EH (cell line): ENCODE results near the gene HFM1.
"Not testable (repeated sequence)": the region's sequence is repeated elsewhere in the genome, so short reads cannot be mapped to it uniquely, and the experiment has no call there.

Experiments used
- DNase-seq: peaks from one replicate; pipeline ENCODE4 v3.0.0-alpha.2; 2015; ENCODE audit warnings: low read depth

Gene HFM1, protein sequence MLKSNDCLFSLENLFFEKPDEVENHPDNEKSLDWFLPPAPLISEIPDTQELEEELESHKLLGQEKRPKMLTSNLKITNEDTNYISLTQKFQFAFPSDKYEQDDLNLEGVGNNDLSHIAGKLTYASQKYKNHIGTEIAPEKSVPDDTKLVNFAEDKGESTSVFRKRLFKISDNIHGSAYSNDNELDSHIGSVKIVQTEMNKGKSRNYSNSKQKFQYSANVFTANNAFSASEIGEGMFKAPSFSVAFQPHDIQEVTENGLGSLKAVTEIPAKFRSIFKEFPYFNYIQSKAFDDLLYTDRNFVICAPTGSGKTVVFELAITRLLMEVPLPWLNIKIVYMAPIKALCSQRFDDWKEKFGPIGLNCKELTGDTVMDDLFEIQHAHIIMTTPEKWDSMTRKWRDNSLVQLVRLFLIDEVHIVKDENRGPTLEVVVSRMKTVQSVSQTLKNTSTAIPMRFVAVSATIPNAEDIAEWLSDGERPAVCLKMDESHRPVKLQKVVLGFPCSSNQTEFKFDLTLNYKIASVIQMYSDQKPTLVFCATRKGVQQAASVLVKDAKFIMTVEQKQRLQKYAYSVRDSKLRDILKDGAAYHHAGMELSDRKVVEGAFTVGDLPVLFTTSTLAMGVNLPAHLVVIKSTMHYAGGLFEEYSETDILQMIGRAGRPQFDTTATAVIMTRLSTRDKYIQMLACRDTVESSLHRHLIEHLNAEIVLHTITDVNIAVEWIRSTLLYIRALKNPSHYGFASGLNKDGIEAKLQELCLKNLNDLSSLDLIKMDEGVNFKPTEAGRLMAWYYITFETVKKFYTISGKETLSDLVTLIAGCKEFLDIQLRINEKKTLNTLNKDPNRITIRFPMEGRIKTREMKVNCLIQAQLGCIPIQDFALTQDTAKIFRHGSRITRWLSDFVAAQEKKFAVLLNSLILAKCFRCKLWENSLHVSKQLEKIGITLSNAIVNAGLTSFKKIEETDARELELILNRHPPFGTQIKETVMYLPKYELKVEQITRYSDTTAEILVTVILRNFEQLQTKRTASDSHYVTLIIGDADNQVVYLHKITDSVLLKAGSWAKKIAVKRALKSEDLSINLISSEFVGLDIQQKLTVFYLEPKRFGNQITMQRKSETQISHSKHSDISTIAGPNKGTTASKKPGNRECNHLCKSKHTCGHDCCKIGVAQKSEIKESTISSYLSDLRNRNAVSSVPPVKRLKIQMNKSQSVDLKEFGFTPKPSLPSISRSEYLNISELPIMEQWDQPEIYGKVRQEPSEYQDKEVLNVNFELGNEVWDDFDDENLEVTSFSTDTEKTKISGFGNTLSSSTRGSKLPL (N-terminal part only)

DNA sequence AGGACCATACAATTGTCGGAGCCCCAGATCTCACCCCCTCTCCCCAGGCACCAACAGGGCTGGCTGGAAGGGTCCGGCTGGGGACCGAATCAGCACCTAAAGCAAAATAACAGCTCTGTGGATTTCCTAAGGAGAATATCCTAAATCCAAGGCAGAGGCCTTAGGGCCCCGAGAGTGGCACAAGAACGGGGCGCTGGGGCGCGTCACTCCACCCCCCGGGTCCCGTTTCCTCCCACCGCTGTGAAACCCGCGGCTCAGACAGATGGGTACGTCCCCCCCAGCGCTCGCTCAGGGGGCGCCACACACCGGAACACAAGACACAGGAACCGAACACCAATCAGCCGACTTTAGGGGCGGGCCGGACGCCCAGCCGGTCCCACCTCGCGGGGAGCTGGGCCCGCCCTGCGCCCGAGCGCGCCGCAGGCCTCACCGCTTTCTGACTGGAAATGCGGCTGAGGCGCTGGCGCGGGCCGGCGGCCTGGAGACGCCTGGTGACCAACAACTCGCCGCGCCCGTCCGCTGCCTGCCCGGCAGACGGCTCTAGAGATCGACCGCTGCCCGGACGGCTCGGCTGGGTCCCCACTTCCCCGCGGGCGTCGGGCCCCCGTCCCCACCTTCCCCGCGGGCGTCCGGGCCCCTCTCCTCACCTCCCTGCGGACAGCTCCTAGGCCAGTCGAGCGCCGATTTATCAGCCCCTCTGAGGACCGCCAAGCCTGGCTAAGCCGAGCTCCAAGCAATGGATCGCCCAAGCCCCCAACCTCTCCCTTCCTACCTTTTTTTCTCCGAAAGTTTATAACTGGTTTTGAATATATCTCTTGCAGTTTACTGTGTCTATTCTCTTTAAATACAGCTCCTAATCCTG is at the start of gene HFM1:
Gene HFM1 (minus strand): TSS at position 687 of the 862 bp plus-strand sequence. CDS start 3,755 bp downstream, outside the sequence.
- peak; percentile 67 for DNase-seq

DNA sequence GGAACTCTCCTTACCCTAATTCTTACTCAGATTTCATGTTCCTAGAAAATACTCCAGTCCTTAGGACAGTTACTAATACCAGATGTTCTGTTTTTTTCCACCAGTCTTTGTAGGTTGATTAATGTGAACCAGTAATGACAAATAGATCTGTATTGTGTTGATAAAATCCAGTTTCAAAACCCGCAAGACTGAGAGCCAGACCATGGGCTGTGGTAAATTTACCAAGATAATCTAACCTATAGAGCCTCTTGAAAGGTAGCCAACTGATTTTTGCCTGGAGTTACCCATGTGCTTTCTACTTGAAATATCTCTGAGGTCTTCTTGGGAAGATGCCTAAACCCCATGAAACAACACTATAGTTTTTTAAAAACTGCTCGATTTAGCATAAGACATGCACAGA is 49.5 kb upstream of the HFM1 start:
- no peak for DNase-seq

DNA sequence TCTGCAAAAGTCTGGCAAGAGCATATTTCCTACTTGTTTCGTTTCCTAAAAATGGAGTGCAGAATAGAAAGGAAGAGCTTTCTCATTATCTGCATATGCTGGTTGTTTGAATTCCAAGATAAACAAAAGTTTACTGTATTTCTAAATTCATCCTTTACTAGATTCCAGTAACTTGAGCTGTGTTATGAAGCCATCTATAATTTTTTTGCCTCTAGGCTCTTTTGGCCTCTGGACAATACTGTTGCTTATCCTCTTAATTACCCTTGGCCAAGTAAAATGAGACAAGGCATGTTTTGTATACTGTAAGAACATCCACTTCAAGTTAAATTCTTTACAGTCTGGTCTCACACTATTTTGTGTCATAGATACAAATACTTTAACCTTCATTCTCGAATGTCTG is 45.6 kb upstream of the HFM1 start:
- peak; percentile 71 for DNase-seq

- DNase-seq: not testable (repeated sequence)
Measured at GRCh38 chr1:91447782-91448181, 43.1 kb upstream of the HFM1 start.

GRCh38 chr1:91441980-91442379 is 37.3 kb upstream of the HFM1 start:
- DNase-seq: not testable (repeated sequence)

GRCh38 chr1:91440847-91441246 is 36.2 kb upstream of the HFM1 start:
- DNase-seq: peak; percentile 2

DNA sequence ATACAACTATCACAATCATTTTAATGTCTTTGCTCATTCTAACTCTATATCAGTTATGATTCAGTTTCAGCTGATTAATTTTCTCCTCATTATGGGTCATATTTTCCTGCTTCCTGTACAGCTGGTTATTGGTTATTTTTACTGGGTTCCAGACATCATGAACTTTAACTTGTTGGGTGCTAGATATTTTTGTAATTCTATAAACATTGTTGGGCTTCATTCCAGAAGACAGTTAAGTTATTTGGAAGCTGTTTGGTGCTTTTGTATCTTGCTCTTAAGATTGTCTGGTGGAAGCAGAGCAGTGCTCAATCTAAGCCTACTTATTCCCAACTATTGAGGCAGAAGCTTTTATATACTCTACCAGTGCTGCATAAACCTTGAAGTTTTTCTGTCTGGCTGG is 34.4 kb upstream of the HFM1 start:
- DNase-seq: peak; percentile 3

DNA sequence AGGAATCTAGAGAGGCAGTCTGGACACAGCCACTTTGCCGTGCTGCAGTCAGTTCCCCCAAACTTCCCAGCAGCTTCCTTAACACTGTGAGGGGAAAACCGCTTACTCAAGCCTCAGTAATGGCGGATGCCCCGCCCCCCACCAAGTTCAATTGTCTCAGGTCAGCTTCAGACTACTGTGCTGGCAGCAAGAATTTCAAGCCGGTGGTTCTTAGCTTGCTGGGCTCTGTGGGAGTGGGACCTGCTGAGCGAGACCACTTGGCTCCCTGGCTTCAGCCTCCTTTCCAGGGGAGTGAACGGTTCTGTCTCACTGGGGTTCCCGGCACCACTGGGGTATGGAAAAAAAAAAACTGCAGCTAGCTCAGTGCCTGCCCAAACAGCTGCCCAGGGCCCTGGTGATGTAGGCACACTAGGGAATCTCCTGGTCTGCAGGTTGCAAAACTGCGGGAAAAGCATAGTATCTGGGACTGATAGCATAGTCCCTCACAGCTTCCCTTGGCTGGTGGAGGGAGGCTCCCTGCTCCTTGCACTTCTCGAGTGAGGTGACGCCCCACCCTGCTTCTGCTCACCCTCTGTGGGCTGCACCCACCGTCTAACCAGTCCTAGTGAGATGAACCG is 23.7 kb upstream of the HFM1 start:
- DNase-seq: no peak

- DNase-seq: no peak
Measured at GRCh38 chr1:91427741-91428140, 23.1 kb upstream of the HFM1 start.

- DNase-seq: not testable (repeated sequence)
Measured at GRCh38 chr1:91422523-91422922, 17.9 kb upstream of the HFM1 start.

- no peak for DNase-seq
Measured at GRCh38 chr1:91412371-91412770, 7.7 kb upstream of the HFM1 start.

GRCh38 chr1:91406773-91407389 is 2.2 kb upstream of the HFM1 start:
- DNase-seq: no peak

DNA sequence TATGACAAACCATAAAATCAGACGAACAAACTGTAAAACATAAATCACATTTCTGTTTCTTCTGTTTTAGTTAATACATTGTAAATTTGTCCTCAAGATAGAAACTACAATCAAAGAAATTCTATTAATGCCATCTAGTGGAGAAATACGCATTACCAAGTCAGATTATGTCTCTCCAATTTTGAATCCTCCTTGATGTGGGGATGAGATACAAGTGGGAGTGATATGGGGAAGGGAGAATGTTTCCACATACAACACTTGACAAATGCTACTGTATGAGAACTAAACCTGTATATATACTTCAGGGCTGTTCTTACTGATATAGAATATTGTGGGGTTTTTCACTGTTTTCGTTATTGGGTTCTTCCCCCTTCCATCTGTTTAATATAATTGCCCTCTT is 2.6 kb downstream of the HFM1 start:
- DNase-seq: peak; percentile 13

- peak; percentile 27 for DNase-seq
Measured at GRCh38 chr1:91400133-91400725, 4.4 kb downstream of the HFM1 start.

DNA sequence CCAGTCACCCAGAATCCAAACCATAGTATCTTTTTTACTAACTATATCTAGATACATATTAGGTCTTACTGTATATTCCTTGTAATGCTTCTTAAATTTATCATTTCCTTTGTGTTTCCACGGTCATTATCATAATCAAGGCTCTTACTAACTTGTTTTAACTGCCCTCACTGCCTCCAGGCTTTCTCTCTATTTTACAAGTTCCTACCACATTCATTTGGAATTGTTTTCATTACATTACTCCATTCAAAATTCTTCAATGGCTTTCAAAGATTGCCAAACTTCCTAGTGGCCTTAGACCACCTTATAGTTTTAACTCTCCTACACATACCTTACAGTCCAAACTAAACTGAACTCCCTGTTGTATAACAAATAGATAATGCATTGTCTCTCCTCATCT is 6.3 kb downstream of the HFM1 start:
- DNase-seq: no peak

- DNase-seq: no peak
Measured at GRCh38 chr1:91397605-91398004, 7.0 kb downstream of the HFM1 start.

DNA sequence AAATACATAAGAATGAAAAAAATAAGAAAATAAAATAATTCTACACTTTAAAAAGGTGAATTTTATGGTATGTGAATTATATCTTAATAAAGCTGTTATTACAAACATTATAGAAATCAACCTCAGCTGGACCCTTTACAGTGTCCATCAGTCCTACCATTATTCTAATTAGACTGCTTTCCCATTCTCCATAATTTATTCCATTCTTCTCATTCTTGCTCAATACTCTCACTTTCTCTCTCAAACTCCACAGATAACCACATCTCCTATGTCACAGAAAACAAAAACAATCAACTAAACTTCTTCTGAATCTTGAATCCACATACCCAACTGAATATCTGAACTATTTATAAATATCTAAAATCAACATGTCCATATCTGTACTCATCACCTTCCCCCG is 11.6 kb downstream of the HFM1 start:
- DNase-seq: no peak

DNA sequence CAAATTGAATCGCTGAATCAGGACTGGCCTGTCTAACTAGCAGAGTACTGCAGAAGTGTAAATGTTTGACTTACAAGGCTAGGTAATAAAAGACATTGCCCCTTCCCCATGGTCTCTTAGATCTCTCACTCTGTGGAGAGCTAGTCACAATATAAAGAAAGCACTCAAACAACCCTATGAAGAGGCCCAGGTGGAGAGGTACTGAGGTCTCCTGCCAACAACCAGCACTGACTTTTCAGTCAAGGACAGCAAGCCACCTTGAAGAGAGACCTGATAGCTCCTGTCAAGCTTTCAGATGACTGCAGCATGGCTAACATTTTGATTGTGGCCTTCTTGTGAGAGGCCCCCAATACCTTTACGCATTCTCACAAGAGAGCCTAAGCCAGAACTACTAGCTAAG is 18.5 kb downstream of the HFM1 start:
- DNase-seq: no peak

DNA sequence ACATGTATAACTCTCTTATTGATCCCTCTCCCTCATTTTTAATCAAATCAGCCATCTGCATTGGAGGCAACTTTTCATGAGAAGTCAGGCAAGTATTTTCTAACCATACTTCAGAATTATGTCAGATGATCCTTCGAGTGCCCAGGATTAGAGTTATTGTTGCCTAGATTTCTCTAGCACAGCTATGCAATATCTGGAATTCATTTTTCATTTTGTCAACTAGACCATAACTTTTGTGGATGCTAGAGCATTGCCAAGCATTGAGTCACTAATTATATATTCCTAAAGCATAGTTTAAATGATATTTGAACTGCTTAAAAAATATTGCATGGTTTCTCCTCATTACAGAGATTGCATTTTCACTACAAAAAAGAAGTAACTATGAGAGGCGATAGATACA is 21.2 kb downstream of the HFM1 start:
- no peak for DNase-seq

GRCh38 chr1:91381844-91382243 is 22.8 kb downstream of the HFM1 start:
- no peak for DNase-seq
